HL-60 (cell line): ENCODE results near the gene TLL1.

ENCODE experiments used
- CTCF ChIP-seq: IDR thresholded peaks from one replicate; pipeline ENCODE4 v1.5.1; 2011; ENCODE audit warnings: low read length, control low read depth, inconsistent platforms; ENCODE audit not compliant: insufficient read depth
- GABPA ChIP-seq: IDR thresholded peaks from 2 replicates; pipeline ENCODE4 v1.6.1; 2012; ENCODE audit warnings: low read depth
- POLR2AphosphoS5 ChIP-seq: IDR thresholded peaks from 2 replicates; pipeline ENCODE4 v1.6.1; 2012; ENCODE audit warnings: low read depth
- REST ChIP-seq: IDR thresholded peaks from 2 replicates; pipeline ENCODE4 v1.6.1; 2012; ENCODE audit warnings: low read depth; ENCODE audit not compliant: insufficient replicate concordance

- no peak for TF ChIP-seq CTCF
- no peak for TF ChIP-seq REST
- TF ChIP-seq POLR2AphosphoS5, result no peak
- TF ChIP-seq GABPA, result no peak
These were observed 55.6 kb downstream of the TLL1 start for GRCh38 chr4:165928601-165929000.
